ENCODE results near the gene TSC22D3.

TSC22D3 gene

DNA sequence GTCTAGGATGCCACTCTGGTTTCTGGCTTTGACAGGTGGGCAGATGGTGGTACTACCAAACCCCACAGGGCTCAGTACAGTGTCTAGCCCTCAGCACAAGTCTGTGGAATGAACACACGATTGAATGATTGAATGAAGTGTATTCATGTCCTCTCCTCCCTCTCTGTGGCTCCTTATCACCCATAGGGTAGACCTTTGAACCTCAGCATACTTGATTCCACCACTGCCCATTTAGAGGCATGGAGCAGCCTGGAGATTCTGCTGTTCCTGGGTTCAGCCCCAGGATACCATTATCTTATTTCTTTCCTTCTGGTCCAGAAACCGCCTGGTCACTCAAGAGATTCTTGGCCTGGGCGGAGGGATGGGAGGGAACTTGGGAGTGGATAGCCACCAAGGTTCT, 93.3 kb downstream of the TSC22D3 start:
- Histone ChIP-seq H2AFZ (ENCODE audit: low read length) (no peak overlapping the region), H3K9me3 (ENCODE audit: low read length) (no peaks in the 10 kb centered on the region), H3K4me3 (ENCODE audit: low read depth, low read length, poor library complexity, severe bottlenecking) (no peak overlapping the region), H3F3A (ENCODE audit: insufficient read depth, low read length) (no peaks in the 10 kb centered on the region), H3K4me2 (ENCODE audit: low read length) (no peak overlapping the region), H3K79me2 (ENCODE audit: insufficient read depth, low read length) (no peaks in the 10 kb centered on the region), H3K9me2 (ENCODE audit: low read depth, low read length) (no peaks in the 10 kb centered on the region), H4K20me1 (ENCODE audit: insufficient read depth, low read length) (no peaks in the 10 kb centered on the region), H3K9ac (ENCODE audit: low read length) (no peak overlapping the region), H3K27ac (ENCODE audit: low read depth, low read length, poor library complexity, severe bottlenecking) (no peak overlapping the region), H3K36me3 (ENCODE audit: insufficient read depth, low read length) (no peaks in the 10 kb centered on the region), H3K4me1 (ENCODE audit: insufficient read depth, low read length, severe bottlenecking) (peaks cover 6% of the 10 kb centered on the region), H3K27me3 (ENCODE audit: insufficient read depth, low read length) (no peaks in the 10 kb centered on the region)
- TF ChIP-seq, protein P1, sequence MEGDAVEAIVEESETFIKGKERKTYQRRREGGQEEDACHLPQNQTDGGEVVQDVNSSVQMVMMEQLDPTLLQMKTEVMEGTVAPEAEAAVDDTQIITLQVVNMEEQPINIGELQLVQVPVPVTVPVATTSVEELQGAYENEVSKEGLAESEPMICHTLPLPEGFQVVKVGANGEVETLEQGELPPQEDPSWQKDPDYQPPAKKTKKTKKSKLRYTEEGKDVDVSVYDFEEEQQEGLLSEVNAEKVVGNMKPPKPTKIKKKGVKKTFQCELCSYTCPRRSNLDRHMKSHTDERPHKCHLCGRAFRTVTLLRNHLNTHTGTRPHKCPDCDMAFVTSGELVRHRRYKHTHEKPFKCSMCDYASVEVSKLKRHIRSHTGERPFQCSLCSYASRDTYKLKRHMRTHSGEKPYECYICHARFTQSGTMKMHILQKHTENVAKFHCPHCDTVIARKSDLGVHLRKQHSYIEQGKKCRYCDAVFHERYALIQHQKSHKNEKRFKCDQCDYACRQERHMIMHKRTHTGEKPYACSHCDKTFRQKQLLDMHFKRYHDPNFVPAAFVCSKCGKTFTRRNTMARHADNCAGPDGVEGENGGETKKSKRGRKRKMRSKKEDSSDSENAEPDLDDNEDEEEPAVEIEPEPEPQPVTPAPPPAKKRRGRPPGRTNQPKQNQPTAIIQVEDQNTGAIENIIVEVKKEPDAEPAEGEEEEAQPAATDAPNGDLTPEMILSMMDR (IDR thresholded peaks at IDR 0.05; ENCODE audit: low read length): no peak
- no peak for TF ChIP-seq EZH2 (IDR thresholded peaks at IDR 0.05; ENCODE audit: borderline replicate concordance, low read length)

DNA sequence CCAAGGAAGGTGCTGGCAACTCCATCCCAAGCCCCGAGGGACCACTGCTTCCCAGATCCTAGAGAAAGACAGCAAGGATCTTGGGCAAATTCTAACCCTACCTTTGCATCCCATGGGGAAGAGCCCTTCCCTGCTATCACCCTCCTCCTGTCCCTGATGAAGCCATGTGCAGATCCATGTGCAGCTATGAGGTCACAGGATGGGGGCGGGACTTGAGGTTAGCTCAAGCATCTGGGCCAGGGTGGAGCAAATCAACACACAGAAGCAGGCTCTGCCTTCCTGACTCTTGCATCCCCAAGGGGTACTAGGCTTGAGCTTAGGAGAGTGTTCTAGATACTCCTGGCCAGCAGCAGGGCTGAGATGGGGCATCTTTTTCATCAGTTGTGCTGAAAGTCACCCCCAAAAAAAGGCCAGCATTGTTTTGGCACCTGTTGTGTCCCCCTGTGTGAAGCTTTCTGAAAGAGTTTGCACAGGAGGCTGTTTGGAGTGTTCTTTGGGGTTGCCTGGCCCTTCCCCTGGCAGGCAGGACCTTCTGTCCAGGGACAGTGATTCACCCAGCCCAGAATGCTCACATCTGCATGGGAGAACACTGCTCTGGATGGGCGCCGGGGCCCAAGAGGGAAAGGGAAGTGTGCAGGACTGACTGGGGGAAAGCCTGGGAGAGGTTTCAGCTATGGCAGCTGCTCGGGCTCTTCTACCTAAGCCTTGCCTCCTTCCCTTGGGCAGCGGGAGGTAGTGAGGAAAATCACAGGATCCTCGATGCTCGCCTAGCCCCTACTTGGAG, 96.4 kb downstream of the TSC22D3 start:
- Histone ChIP-seq H3K4me2 (ENCODE audit: low read length) (no peak overlapping the region), H3K79me2 (ENCODE audit: insufficient read depth, low read length) (no peaks in the 10 kb centered on the region), H3K9me2 (ENCODE audit: low read depth, low read length) (no peaks in the 10 kb centered on the region), H3K4me1 (ENCODE audit: insufficient read depth, low read length, severe bottlenecking) (peaks cover 7% of the 10 kb centered on the region), H3K27me3 (ENCODE audit: insufficient read depth, low read length) (no peaks in the 10 kb centered on the region), H2AFZ (ENCODE audit: low read length) (no peak overlapping the region), H3K9ac (ENCODE audit: low read length) (no peak overlapping the region), H3K9me3 (ENCODE audit: low read length) (no peaks in the 10 kb centered on the region), H3K36me3 (ENCODE audit: insufficient read depth, low read length) (no peaks in the 10 kb centered on the region), H3K27ac (ENCODE audit: low read depth, low read length, poor library complexity, severe bottlenecking) (no peak overlapping the region), H4K20me1 (ENCODE audit: insufficient read depth, low read length) (no peaks in the 10 kb centered on the region), H3F3A (ENCODE audit: insufficient read depth, low read length) (no peaks in the 10 kb centered on the region), H3K4me3 (ENCODE audit: low read depth, low read length, poor library complexity, severe bottlenecking) (no peak overlapping the region)
- TF ChIP-seq EZH2 (IDR thresholded peaks at IDR 0.05; ENCODE audit: borderline replicate concordance, low read length): no peak
- TF ChIP-seq, protein P1 (IDR thresholded peaks at IDR 0.05; ENCODE audit: low read length): no peak

DNA sequence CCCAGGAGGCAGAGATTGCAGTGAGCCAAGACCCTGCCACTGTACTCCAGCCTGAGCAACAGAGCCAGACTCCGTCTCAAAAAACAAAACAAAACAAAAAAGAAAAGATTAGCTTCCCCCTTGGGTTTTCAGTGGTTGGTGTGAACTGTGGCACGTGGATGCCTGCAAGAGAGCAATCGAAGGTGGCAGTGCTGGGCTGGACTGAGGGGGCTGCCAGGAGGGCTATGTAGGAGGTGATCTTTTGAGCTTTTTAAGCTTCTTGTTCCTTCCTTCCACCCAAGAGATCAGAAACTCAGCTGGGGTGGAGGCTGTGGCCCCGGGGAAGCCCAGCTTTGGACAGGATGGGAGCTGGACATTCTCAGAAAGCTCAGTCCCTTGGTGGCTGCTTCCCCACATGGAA, 97.7 kb downstream of the TSC22D3 start:
- Histone ChIP-seq H3K4me3 (ENCODE audit: low read depth, low read length, poor library complexity, severe bottlenecking) (no peak overlapping the region), H3K4me2 (ENCODE audit: low read length) (no peak overlapping the region), H3K4me1 (ENCODE audit: insufficient read depth, low read length, severe bottlenecking) (peaks cover 19% of the 10 kb centered on the region), H3F3A (ENCODE audit: insufficient read depth, low read length) (no peaks in the 10 kb centered on the region), H2AFZ (ENCODE audit: low read length) (no peak overlapping the region), H3K79me2 (ENCODE audit: insufficient read depth, low read length) (no peaks in the 10 kb centered on the region), H3K9ac (ENCODE audit: low read length) (no peak overlapping the region), H3K9me3 (ENCODE audit: low read length) (no peaks in the 10 kb centered on the region), H3K27me3 (ENCODE audit: insufficient read depth, low read length) (no peaks in the 10 kb centered on the region), H3K9me2 (ENCODE audit: low read depth, low read length) (no peaks in the 10 kb centered on the region), H3K36me3 (ENCODE audit: insufficient read depth, low read length) (no peaks in the 10 kb centered on the region), H3K27ac (ENCODE audit: low read depth, low read length, poor library complexity, severe bottlenecking) (no peak overlapping the region), H4K20me1 (ENCODE audit: insufficient read depth, low read length) (no peaks in the 10 kb centered on the region)
- no peak for TF ChIP-seq EZH2 (IDR thresholded peaks at IDR 0.05; ENCODE audit: borderline replicate concordance, low read length)
- TF ChIP-seq, protein P1 (IDR thresholded peaks at IDR 0.05; ENCODE audit: low read length): no peak

Measured in OCI-LY1 (cell line).